Stimulated activated CD8-positive, alpha-beta memory T cell treated with anti-CD3 and anti-CD28 coated beads, Interleukin-12 subunit alpha, Interleukin-12 subunit beta, amount 100 ng/mL, for 24 hours (primary cell): ENCODE data around the gene EDNRA.
"Not testable (repeated sequence)": the region's sequence is repeated elsewhere in the genome, so short reads cannot be mapped to it uniquely, and the experiment has no call there.

Experiments used
- DNase-seq: peaks from one replicate; pipeline ENCODE4 v3.0.0-alpha.2; 2020; ENCODE audit errors: extremely low read depth

The EDNRA gene

DNA sequence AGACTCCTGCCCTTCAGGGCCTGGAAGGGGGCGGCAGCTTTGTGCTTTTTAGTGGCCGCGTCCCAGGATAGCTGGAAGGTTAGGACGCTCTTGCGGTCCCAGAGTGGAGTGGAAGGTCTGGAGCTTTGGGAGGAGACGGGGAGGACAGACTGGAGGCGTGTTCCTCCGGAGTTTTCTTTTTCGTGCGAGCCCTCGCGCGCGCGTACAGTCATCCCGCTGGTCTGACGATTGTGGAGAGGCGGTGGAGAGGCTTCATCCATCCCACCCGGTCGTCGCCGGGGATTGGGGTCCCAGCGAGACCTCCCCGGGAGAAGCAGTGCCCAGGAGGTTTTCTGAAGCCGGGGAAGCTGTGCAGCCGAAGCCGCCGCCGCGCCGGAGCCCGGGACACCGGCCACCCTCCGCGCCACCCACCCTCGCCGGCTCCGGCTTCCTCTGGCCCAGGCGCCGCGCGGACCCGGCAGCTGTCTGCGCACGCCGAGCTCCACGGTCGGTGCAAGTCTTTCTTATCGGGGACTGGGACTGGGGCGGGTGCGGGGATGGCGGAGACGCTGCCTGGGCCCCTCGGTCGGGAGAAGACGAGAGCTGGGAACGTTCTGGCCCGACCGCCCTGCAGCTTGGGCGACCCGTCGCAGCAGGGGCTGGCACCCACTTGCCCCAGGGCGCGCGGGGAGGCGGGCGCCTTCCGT lies at the start of gene EDNRA:
EDNRA (plus strand) TSS at position 207 of the 686 bp plus-strand sequence. CDS start 4,585 bp downstream, outside the sequence.
- DNase-seq = no peak

DNA sequence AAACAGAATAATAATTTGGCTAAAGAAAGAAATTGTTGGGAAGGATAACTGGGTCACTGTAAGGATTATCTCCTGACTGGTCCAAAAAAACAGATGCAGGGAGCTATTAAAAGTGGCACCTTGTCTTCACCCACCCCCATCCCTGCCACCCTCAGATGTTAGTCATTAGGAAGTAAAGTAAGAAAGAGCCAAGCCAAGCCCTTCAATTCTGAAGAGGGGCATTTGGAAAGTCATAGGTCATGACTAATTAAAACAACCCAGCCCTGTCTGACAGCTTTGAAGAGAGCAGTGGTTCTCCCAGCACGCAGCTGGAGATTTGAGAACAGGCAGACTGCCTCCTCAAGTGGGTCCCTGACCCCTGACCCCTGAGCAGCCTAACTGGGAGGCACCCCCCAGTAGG lies 46.5 kb upstream of the EDNRA start:
- not testable (repeated sequence) for DNase-seq

DNA sequence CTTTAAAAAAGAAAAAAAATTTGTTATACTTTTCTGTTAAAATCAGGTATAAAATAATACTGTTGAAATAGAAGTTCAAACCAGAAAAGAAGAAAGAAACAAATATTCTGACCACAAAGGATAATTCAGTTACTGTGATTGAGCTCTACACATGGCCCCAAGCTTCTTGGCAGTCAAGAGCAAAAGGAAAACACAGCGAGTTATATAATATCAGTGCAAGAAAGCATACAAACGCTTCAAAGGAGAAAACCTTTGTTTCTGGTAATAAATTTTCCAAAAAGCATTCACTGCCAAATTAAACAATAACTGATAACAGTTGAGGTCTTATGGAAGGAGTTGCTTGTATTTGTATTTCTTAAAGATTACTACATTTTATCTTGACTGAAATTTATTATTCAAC lies 40.5 kb upstream of the EDNRA start:
- DNase-seq = no peak

DNA sequence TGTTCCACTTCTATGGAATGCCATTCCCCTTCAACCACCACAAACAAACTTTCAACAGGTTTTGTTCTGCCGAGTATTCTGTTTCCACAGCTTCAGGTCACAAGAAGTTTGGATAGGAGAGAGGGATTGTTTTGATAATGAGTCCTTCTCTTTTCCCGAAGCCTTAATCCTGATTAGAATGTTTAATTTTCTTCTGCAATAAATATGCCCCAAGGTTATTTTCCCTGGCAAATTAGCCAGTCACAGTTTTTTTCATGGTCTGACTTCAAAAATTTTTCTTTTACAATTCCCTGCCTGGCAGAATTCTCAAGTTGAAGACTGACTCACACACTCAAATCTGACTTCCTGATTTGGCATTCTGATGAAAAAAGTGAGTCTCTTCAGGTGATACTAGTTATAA lies 33.1 kb upstream of the EDNRA start:
- no peak for DNase-seq

DNA sequence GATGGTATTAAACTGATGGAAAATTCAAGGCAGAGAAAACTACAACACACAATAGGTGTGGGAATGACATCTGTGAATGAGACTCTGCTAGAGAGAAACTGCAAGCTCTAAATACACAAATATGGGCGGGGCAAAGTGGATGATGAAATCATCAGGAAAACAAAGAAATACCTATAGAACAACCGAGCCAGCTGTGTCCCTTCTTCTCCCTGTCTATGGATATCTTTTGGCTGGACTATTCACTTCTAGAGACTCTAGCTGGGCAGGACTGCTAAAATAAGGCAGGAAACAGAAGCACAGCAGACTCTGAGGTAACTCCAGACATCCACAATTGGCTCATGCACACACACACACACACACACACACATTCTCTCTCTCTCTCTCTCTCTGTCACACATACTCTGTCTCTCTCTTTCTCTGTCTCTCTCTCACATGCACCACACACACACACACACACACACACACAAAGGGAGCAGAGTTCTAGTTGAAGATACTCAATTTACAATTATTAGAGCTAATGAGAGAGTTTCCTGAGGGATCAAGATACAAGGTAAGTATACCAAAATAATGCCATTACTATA lies 27.2 kb upstream of the EDNRA start:
- DNase-seq = no peak

DNA sequence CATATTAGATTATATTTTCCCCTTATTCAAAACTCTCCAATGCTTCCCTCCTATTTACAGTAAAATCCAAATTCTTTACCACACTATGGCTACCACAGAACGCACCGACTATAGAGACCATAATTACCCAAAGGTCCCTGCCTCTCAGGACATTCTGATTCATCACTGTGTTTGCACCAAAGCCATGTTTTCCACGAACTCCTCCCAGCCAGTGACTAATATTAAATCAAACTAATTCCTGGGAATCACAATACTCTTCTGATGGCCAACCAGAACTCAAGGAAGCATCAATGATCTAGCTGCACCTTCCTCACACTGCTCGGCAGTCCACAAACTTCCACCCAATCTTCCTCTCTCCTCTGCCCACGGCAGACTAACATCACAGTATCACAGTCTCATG lies 24.2 kb upstream of the EDNRA start:
- DNase-seq = no peak

DNA sequence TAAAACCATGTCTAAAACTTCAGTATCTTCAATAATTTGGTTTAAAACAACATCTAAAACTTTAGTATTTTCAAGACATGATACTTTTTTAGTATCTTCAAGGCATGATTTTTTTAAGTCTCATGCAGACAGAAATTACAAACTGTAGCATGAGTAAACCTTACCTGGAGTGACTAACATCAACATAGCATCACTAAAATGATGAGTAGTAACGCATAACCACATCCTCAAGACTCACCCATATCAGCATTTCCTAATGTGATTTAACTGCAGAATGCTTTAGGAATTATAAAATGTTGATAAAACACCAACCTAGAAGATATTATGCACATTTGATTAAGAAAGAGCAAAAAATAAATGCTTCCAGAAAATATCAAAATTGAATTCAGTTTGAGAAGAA lies 19.7 kb upstream of the EDNRA start:
- DNase-seq = no peak

DNA sequence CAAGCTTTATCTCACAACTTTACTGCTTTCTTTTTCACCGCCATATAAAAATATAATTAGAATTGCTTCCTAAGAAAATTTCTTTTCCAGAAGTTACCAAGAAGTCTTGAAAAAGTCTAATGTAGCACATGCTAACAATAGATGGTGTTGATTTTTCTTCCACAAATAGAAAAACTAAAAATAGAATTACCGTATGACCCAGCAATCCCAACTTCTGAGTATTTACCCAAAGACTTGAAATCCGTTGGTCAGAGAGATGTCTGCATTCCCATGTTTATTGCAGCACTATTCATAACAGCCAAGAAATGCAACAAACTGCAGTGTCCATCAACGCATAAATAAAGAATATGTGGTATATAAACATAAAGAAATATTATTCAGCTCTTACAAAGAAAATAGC lies 17.8 kb upstream of the EDNRA start:
- no peak for DNase-seq

DNA sequence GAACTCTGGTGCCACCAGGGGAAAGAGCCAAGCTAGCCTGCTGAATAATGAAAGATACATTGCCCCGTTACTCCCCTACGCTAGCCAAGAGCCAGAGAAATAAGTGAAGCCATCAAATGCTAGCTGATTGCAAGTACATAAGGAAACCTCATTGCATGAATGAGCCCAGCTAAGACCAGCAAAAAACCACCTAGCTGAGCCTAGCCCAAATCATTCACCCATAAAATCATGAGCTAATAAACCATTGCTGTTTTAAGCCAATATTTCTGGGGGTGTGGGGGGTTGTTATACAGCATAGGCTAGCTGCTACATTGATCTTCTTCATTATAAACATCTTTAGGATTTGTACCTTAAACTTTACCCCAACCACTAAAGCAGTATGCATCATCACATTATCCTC lies 15.4 kb upstream of the EDNRA start:
- DNase-seq = no peak

DNA sequence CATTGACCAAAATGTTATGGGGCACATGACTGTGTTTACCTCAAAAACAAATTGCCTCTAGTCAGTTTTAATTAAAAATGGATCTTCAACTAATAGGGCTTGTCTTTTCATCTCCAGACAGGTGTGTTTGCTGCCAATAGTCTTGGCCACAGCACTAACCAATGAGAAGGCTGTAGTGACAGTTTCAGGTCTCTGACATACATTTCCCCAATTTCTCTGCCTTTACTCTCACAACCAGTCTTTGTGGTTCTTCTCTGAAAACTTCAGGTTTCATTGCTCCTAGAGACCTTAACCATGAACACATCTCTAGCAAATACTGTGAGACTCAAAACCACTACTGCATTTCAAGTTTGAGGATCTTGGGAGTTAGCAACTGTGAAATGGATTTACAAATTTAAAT lies 3.5 kb upstream of the EDNRA start:
- DNase-seq = no peak

DNA sequence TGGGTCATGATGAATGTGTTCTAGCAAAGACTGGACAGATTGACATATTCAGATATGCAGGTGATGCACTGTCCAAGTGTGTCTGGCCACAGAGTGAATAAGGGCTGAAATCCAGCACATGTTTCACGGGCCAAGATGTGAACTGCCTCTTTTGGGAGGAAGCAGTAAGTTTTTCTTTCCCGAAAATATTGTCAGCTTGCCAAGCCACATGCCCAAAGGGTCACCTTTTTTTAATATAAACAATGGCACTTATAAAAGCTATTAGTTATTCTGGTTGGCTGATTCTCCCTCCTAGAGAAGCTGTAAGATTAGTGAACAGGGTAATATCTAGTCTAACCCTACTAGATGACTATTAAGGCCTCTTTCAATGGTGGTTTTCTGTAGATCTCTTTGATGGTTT lies 1.5 kb upstream of the EDNRA start:
- no peak for DNase-seq

DNA sequence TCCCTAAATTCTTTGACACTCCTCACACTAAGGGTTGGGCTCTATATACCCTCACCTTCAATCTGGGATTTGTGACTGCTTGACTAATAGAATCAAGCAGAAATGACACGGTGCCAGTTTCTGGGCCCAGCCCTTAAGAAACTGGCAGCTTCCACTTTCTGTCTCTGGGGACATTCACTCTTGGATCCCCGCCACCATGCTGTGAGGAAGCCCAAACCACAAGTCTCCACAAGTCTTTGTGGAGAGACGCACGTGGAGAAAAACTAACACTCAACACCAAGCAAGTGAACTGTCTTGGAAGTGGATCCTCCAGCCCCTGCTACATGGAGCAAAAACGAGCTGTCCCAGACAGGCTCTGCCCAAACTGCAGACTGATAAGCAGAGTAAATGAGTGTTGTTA lies 1.1 kb upstream of the EDNRA start:
- DNase-seq = no peak

DNA sequence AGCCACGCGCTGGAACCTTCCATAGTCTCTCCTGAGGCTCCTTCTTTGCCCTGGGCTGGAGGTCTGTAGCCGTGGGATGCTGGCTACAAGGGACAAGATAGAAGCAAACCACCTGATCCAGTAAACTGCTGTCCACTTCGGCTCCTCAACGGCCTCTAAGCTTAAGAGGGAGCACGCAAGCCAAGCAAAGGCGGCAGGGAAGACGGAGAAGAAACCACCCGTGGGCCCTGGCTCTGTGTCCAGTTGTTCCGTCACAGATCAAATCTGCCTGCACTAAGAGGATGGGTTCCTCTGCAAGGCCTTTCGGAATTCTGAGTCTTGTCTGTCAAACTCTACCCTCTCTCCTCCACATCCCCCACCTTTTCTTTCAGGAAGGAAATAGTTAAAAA lies 401 bp upstream of the EDNRA start:
- DNase-seq = no peak

DNA sequence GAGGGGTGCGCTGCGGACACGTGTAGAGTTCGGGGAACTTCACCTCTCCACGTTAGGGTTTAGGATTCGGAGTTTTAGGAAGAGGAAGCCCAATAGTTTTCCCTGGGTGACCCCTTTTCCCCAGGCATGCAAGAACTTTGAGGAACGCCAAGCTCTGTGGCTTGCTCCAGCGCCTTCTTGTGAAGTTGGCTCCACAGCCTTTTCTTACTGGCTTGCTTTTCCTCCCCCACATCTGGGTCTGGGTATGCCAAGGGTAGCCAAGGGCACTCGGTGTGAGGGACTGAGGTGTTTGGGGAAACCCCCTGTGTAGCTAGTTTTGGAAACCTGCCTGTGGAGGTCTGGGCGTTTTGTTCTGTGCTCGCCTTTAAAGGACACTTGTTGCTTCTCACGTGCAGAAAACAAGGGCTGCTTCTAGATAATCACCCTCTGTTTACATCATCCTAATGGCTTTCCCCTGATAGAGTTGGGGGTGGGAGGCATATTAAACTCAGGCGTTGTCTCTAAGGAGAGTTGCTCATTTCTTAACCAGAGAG lies 746 bp downstream of the EDNRA start:
- DNase-seq = no peak

DNA sequence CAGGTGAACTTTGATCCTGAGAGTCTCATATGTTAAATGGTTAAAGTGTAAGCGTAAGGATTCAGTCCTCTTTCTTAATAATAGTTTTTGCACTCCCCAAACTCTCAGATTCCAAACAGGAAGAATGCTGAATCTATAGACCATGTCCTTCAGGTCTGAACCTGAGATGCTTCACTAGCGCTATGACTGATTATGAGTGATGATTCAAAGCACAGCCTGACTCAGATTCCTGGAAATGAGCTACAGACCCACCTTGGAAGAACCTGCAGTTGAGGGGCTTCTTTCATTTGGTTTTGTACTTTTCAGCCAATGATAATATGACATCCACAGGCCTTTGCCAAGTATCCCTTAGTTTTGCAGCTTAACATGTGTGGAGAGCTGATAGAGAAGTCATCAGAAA lies 1.4 kb downstream of the EDNRA start:
- no peak for DNase-seq

DNA sequence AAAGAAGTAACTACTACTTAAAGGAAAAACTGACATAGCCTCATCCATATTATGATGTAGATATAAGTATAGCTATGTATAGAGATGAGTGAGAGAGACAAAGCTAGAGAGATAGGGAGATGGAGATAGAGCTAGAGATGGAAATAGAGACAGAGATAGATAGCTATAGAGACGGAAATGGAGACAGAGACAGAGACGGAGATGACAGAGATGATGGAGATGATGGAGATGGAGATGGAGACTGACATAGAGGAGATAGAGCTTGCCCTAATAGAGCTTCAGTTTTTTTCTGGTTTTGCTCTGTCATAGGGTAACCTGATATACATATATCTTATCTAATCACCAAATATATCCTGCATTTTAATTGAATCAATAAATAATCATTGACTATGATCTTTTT lies 4.3 kb downstream of the EDNRA start:
- no peak for DNase-seq

DNA sequence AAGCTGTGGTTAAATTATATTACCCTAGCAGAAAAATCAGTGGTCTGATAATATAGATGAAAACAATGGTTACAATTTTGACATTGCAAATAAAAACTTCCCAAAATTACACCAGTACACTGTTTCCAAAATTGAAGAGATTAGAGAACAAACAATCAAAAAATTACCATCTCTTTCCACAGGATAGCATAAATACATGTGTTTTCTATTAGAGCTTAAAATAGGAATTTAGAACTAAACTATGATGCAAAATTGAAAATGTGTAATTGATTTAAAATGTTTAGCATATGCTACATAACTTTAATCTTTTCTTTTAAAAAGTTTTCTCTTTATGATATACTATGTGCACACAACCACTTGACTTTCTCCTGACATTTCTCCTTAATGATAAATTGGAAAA lies 6.7 kb downstream of the EDNRA start:
- no peak for DNase-seq

DNA sequence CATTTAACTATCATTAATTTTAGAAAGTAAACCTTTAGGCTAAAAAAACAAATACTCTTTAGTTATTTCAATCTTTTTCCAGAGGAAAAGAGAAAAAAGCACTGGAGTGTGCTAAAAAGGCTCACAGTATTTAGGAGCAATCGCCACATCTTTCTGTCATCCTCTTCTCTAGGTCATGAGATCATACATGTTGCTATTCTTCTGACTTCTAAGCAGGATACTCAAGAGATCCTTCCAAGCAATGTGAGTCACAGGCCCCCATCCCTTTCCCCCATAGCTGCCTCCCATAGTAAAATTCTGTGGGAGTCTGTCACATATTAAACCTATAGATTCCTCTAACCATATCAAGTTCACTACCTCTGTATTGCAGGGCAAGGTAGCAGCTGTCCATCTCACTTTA lies 7.7 kb downstream of the EDNRA start:
- no peak for DNase-seq

DNA sequence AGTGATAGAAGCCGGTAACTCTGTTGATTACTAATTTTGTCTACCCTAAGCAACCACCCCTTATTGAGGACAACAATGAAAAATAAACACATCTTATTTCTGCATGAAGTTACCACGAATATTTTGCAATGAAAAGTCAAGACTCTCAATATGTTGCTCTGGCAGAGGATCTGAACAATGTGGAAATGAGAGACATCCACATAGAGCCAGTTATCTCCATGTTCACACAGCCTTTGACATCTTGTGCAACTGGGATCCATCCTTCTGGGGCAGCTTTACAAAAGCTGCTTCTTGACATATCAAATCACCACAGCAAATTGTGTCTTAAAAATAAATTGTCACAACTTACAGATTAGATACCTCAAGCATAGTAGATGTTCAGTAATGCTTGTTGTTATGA lies 10.2 kb downstream of the EDNRA start:
- DNase-seq = no peak

DNA sequence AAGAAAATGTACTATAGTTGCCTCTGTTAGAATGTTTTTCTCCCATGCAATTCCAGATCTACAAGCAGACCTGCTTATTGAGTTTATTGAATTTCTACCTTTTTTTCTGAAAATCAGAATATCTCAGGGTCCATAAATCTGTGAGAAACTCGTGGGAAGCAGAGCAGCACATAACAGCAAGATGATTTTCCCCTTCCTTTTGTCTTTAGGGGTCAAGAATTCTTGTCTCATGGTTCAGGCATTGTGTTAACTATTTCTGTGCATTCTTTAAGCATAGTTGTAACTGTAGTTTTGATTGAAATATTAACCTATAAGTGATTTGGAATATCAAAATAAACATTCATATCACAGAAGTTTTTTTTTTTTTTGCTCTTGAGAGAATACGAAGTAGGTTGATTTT lies 11.4 kb downstream of the EDNRA start:
- no peak for DNase-seq

DNA sequence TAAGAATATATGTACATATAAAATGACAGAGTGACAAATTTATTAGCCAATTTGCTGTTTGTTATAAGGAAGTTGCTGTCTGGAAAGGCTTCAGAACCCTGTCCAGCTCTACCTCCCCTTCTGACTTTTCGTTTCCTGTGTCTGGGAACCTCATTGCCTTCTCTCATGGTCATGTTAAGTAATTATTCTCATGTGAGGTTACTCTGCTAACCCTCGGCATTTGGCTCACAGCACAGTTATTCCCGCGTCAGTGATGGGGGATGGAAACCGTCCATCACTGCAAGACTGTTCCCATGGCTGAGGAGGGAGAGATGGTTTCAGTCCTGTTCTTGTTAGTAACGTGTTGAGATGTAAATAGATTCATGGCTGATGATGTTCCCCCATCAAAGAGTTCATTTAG lies 11.9 kb downstream of the EDNRA start:
- no peak for DNase-seq

DNA sequence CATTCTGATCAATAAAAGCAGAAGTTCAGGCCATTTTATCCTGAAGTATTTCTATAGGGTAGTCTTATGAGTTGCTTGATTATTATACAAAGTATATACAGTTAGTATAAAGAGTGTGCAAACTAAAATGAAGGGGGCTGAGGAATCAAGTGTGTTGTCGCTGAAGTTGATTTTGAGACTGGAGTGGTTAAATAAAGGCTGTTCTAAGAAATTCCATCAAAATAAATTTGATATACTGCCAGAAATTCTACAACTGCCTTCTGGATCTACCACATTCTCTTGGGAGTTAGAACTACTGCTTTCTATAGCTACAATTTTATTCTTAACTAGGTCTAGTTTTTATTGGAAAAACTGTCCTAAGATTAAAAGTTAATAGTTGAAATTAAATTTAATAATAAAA lies 12.4 kb downstream of the EDNRA start:
- no peak for DNase-seq

DNA sequence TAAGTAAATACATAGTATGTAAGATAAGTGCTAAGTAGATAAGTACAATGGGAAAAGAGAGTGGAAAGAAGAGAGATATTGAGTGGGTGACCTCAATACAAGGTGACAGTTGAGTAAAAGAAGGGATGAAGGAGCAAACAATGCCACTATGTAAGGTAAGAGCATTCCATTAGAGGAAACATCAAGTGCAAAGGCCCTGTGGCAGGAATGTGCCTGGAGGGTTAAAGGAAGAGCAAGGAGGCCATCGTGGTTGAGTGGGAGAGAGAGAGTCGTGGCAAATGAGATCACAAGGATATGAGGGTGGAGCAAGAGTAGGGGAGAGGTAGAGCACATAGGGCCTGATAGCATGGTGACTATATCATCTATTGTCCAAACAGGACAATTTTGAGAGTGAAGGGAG lies 13.4 kb downstream of the EDNRA start:
- no peak for DNase-seq

DNA sequence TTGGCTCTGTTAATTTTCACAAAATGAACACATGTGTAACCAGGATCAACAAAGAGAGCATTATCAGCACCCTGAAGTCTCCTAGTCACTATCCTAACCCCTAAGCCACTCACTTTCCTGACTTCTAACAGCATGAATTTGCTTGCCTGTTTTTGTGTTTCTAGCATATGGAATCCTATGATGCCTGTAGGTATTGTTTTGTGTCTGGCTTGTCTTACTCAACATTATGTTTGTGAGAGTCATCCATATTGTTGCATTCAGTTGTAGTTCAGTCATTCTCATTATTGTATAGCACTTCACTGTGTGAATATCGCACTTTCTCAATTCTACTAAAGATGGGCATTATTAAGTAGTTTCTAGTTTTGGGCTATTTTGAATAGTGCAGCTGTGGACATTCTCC lies 15.6 kb downstream of the EDNRA start:
- no peak for DNase-seq
